Astrocyte of the spinal cord (primary cell): Measurements from ENCODE around the gene TTLL12.
A peak's percentile ranks its signal among the peaks of the same experiment; 100 is the strongest.

ENCODE experiments used
- DNase-seq: peaks from one replicate; pipeline ENCODE4 v3.0.0; 2011; ENCODE audit warnings: low read depth, low spot score
- H3K4me3 ChIP-seq: 2 replicates; pipeline ENCODE4 v1.5.1; 2011; ENCODE audit warnings: low read depth, mild to moderate bottlenecking, low read length, moderate library complexity
- CTCF ChIP-seq: IDR thresholded peaks from 2 replicates; pipeline ENCODE4 v1.5.1; 2012; ENCODE audit warnings: low read depth, mild to moderate bottlenecking, low read length, inconsistent platforms
- in situ Hi-C: cut with HindIII; loops from 2 replicates; pipeline ENCODE4 v1.10.0; 2017; ENCODE audit warnings: low sequenced_read_pairs

TTLL12 gene

DNA sequence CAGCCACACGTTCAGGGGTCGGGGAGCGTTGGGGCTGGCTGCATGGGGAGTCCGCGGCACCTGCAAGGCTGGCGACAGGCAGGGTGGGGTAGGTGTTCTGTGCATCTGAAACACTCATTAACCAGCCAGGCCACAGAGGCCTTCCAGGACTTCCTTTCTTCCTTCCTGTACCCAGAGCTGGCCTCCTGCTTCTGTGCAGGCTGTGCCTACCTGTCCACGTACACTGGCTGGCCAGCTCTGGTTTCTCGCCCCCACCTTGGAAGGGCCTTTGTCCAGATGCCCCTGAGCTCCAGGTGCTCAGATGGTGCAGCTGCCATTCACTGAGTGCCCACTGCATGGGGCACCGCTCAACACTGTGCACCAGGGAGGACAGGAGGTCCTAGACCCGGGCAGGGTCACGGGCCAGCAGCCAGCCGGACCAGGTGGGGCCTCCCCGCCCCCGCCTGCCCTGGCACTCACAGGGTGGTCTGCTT, 15.9 kb downstream of the TTLL12 start:
- in situ Hi-C loops = no loop called here
- H3K4me3 ChIP-seq = no peak overlapping the region
- no peak for TF ChIP-seq CTCF
- no peak for DNase-seq

DNA sequence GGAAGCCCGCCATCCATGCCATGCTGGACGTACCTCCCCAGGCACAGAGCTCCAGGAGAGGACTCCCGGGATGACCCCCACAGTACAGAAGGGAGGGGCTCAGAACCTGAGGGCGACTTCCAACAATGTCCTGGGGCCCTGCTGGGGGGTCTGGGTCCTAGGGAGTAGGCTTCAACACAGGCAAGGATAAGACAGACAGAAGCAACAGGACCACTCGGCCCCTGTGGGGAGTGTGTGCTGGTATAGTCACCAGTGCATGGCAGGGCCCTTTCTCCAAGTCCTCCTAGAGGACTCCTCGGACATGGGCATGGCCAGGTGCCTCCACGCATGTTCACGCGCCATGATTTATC, 16.8 kb downstream of the TTLL12 start:
- in situ Hi-C loops = no loop called here
- TF ChIP-seq CTCF = no peak
- DNase-seq = no peak
- H3K4me3 ChIP-seq = no peak overlapping the region

GRCh38 chr22:43169310-43170130, 17.4 kb downstream of the TTLL12 start:
- no peak for DNase-seq
- no peak for TF ChIP-seq CTCF
- H3K4me3 ChIP-seq = no peak overlapping the region
- in situ Hi-C loops = no loop called here

- peak; percentile 35 for DNase-seq
- H3K4me3 ChIP-seq = no peak overlapping the region
- no peak for TF ChIP-seq CTCF
- in situ Hi-C loops = no loop called here
Measured at GRCh38 chr22:43168471-43169309, 18.2 kb downstream of the TTLL12 start.

DNA sequence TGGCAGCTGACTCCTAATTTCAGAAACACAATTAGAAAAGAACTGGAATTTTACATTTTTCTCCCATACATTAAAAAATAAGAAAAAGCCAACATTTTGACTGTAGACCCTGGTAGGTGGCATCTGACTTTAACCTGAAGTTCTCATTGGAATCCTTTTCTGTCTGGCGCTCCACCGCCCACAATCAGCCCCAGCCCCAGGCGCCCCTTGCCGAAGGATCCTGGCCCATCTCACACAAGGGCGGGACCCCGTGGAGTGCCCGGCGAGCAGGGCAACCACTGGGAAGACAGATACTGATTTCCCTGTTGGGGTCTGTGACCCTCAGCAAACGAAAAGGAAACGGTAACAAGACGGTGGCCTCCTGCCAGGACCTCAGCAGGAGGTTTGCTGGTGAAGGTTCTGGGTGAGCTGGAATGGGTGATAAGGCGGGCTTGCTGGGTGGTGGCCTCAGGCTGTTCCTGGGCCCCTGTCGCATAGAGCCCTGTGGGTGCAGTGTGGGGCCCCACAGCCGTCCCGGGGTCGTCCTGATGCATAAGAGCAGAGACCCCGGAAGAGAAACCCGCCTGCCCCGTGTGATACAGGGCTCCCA, 19.8 kb downstream of the TTLL12 start:
- in situ Hi-C loops = no loop called here
- no peak overlapping the region for H3K4me3 ChIP-seq
- no peak for DNase-seq
- no peak for TF ChIP-seq CTCF

- no peak for TF ChIP-seq CTCF
- no peak overlapping the region for H3K4me3 ChIP-seq
- DNase-seq = no peak
- in situ Hi-C loops = no loop called here
Measured at GRCh38 chr22:43166132-43166930, 20.6 kb downstream of the TTLL12 start.
